NCI-H774 (cell line): ENCODE results near the gene TANGO2.

Experiments used
- DNase-seq: peaks from one replicate; lab custom pipeline; 2025; lab: John Stamatoyannopoulos, UW

TANGO2 gene

DNA sequence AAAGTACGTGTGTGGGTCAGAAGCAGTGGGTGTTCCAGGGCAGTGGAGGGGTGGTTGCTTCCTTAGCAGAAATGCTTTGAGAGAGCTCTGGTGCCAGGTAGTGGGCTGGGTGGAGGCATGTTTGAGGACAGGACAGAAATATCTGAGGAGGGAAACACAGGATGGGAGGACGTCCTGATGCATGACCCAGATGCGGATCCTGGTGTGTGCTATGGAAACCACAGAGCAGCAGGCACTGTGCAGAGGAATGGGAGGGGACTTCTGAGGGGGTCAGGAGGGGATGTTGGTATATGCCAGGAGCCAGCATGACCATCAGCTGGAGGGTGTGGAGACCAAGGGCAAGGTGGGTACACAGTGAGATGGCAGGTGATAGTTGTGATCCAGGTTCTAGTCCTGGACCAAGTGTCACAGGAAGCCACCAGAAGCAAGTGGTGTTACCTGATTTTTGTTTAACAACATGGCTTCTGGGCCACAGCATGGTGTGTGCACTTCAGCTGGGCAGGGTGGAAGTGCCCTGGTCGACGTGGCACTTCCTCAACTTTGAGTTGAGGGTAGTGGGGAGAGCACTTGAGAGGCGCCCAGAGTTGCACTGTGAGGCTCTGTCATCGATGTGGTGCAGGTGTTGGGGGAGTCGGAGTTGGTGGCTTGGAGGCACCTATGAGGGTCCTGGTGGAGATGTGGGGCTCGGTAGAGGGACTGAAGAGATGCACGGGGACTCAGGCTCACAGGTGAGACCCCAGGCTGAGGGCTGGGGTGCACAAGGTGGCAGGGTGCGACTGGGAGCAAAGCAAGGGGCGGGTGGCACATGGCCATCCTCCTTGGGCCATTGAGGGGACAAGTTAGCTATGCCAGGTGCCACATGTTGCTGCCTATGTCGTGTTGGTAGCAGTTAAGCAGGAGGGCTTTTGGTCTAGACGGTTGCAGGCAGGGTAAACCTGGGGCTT lies 66.7 kb downstream of the TANGO2 start:
- DNase-seq: no peak

DNA sequence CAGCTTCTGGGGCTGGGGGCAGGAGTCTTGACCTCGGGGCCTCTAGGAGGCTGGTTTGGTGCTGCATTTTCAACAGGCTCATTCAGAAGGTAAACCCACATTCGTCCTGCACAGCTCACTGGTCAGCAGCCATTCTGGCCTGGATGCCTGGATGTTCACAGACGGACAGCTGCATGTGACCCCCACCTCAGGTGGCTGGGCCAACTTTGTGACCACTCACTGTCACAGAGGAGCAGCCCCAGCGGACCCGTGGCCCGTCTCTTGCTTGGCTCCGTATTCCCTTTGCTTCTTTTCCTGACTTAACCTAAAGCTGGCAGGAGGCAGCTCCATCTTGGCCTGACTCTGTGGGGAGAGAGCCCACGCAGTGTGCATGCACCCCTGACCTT lies 67.3 kb downstream of the TANGO2 start:
- DNase-seq: no peak

DNA sequence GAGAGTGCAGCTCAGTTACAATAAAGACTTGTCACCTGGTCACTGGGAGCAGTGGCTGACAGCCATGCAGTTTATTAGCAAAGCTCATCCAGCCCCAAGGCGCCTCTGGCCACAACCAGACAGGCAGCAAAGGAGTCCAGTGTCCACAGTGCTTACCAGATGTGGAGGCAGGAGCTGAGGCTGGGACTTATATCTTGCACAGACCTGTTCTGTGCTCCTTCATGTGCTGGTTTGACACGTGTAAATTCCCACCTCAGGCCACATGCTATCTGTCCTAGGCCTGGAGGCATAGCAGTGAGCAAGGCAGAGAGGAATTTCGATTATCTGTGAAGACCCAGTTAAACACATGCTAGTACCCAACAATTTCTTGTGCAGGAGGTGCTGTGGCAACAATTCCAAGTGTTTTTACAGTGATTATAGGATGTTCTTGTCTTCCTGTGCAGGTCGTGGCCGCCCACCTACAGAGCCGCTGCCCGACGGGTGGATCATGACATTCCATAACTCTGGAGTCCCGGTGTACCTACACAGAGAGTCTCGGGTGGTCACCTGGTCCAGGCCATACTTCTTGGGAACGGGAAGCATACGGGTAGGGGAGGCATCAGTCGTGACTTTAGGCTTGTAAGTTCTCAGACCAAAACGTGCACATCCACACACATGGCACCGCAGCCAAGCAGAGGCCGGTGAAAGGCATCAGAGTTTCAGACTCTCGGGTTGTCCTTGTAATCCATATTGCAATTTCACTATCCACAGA lies 68.5 kb downstream of the TANGO2 start:
- no peak for DNase-seq

DNA sequence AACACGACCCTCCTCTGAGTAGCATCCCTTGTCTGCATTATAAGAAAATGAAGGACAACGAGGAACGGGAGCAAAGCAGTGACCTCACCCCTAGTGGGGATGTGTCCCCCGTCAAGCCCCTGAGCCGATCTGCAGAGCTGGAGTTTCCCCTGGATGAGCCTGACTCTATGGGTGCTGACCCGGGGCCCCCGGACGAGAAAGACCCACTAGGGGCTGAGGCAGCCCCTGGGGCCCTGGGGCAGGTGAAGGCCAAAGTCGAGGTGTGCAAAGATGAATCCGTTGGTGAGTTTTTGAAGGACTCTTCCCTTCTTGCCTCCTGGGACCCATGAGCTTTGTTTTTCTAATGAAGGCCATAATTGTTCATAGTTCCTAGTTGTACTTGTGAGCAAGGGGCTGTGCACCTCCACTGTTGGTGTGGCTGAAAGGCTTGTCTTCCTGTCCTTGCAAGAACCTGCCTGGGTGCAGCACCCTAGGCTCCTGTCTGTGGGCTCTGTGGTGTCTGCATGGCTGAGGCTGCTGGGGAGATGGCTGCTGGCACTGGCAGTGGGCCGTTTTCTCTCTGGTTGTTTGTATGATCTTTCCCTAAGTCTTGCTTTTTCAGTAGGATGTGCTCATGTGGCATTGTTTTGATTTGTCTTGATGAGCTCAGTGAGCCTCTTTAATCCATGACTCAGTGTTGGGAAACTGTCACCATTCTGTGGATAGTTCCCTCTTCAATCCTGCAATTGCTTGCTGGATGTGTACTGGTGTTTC lies 69.2 kb downstream of the TANGO2 start:
- no peak for DNase-seq

DNA sequence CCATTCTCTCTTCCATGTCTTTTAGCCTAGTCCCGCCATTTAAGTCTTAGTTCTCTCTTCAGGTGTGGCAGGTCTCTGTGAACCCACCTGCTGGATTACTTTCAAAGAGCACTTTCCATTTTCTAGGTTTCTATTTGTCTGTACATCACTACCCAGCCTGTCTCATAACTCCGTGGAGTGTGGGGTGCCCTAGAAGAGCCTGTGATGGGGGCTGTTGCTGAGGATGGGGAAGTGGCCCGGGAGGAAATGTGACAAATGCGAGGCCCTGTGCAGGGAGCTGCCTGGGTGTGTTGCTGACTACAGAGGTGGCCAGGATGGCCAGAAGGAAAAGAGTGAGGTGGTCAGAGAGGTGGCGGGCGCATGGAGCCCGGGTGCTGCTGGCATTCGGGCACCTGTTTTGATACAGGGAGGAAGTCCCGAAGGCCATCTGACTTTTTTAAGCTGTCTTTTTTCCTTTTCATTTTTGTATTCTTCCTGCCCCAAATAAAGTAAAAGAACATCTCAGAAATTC lies 69.9 kb downstream of the TANGO2 start:
- no peak for DNase-seq

DNA sequence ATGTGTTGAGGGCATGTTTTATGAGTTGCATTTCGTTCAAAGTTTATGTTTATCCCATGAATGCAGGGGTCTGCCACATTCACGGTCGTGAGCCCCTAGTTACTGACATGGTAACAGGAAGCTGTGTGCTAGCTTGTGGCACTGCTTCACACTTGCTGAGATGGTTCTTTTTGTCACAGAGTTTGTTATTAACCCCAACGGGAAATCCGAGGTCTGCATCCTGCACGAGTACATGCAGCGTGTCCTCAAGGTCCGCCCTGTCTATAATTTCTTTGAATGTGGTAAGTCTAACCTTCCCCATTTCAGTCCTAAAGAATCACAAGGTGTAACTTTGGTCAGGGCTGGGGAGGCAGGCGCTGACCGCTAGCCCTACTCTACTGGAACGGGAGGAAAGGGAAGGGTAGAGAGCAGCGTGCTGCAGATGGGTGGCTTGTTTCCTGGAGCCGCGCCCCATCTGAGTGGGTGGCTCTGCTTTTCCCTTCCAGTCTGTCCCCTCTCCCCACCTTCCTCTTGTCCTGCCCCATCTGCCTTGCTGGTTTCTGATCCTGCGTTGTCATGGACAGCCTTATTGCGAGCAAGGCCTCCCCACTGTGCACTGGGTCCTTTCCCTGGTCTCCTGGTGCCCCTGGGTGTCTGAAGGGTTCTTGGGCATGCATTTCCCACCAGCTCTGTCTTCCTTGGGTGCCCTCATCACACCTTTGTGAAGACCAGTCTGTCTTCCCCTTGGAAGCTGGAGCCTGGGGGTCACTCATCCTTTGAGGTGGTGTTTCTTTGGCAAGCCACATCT lies 71.0 kb downstream of the TANGO2 start:
- no peak for DNase-seq

DNA sequence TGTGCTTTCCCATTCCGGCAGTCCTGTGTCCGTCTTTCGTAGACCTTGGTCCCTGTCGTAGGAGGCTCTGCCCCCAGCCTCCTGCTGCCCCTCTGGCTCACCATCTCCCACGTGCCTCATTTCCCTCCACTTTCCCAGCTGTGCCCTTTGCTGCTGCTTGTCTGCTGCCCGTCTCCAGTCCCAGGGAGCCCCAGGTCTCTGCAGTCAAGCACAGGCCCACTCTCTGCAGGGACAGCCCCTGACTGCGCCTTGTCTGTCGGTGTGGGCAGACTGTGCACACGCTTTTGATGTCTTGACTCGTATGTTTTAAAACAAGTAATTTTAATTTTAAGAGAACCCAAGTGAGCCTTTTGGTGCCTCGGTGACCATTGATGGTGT lies 71.6 kb downstream of the TANGO2 start:
- DNase-seq: no peak

DNA sequence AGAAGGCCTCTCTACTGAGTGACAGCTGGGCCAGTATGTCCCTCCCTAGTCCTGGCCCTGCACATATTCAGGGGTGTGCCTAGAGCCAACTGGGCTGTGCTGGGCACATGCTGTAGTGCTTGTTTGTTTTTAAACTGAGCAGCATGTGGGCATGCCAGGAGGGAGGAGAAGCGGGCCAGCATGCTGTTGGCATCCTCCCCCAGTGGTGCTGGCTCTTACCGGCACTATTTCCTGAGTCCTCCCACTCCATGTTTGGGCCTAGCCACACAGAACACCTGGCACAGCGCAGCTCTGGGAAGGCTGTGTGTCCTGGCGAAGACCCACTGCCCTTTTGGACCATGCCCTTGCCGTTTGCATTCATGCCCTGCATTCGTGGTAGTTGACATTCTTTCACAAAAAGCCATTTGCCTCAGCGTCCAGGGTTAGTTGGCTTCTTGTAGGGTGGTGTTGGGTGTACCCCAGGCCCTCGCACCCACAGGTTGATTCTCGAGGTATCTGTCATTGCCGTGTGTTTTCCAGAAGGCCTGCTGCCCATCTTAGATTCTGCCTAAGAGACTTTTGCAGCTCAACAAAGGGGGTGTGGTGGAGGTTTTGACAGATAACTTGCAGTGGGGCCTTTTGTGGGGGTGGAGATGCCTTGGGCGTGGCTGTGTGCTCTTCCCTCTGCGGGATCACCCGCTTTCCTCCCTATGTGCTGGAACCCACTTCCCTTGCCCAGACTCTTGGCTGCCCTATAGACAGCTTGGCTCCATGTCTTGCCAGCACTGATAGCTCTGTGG lies 72.7 kb downstream of the TANGO2 start:
- no peak for DNase-seq

DNA sequence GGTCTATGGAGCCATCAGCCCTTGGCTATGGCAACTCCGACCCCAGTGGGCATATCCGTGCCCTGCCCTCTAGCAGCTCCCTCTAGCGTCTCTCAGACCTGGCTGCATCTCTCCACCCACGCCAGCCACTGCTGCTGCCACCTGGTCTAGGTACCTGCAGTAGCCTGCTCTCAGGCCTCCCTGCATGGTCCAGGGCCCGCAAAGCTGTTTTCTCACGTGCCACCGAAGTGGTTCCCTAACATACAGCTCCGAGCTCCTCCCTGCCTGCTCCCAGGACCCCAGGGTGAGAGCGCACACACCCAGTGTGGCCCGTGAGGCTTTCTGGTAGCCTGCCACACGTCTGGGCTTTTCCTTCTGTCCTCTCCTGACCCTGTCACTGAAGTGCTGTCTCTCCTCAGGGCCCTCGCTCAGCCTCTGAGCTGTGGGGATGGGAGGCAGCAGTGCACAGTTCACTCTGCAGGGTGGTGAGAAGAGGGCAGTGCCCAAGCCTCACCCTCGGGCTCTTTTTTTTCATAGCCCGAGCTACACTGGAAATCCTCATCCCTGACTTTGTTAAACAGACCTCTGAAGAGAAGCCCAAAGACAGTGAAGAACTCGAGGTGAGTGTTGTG lies 73.4 kb downstream of the TANGO2 start:
- DNase-seq: no peak

DNA sequence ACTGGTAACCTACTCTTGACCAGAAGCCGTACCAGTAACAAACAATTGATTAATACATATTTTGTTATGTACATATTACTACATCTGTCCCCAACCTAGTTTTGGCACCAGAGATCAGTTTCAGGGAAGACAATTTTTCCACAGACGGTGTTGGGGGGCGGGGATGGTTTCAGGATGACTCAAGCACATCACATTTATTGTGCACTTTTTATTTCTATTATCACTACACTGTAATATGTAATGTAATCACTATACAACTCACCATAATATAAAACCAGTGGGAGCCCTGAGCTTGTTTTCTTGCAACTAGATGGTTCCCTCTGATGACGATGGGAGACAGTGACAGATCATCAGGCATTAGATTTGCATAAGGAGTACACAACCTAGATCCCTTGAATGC lies 74.6 kb downstream of the TANGO2 start:
- DNase-seq: no peak

DNA sequence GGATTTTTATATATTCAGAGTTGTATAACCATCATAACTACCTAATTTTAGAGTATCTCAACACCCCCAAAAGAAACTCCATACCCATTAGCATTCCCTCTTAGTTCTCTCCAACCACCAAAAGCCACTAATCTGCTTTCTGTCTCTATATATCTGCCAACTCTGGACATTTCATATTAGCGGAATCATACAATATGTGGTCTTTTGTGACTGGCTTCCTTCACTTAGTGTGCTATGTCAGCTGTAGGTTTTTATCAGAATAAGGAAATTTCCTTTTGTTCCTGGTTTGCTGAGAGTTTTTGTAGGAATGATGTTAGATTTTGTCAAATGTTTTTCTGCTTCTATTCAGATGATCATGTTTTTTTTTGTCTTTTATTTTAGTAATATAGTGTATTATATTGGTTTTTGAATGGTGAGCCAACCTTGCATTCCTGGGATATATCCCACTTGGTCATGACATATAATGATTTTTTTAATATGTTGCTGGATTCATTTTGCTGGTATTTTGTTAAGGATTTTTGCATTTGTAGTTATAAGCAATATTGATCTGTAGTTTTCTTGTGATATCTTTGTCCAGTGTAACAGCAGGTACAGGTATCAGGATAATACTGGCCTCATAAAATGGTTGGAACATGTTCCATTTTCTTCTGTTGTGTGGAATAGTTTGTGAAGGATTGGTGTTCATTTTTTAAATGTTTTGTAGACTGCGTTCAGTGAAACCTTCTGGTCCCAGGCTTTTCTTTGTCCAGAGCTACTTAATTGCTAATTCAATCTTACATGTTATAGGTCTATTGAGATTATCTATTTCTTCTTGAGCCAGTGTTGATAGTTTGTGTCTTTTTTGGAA lies 75.9 kb downstream of the TANGO2 start:
- no peak for DNase-seq

DNA sequence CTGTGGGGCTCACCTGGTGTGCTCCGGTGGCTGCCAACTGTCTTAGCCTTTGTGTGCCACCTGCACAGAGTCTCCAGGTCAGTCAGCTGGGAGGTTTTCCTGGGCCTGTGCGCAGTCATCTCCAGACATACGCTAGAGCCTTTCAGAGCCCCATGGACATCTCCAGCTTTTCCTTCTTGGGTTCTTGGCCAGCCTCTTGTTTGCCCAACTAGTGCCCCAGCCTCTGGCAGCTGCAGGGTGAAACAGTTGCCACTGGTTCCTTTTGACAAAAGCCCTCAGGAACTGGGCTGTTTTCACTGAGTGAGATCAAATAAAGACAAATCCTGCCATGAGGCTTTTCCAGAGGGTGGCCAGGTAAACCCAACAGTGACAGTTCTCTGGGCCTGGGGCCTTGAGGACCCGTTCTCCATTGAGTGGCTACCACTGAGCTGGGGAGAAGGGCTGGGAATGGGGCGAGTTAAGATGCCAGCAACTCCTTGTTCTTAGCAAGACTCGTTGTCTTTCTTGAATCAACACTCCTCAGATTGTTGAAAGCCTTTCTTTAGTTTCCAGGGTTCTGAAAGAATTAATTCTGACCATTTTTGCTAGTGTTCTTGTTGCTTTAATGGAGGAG lies 78.3 kb downstream of the TANGO2 start:
- DNase-seq: no peak

DNA sequence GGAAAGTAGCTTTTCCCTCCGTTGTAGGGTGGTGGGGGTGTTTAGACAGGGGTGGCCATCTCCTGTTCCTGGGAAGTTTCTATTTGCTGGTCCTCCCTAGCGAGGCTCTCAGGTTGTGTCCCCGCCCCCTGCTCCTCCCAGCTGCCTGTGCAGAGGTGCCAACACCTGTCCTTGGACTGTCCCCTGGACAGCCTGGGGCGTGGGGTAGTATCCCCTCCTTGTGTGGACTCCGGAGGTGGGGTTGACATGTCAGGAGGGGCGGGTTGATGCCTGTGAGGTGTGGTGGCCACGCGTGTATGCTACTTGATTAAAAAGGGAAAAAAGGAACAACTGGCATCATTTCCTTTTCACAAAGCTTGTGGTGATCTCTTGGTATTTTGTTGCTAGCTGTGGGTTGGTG lies 80.7 kb downstream of the TANGO2 start:
- no peak for DNase-seq

DNA sequence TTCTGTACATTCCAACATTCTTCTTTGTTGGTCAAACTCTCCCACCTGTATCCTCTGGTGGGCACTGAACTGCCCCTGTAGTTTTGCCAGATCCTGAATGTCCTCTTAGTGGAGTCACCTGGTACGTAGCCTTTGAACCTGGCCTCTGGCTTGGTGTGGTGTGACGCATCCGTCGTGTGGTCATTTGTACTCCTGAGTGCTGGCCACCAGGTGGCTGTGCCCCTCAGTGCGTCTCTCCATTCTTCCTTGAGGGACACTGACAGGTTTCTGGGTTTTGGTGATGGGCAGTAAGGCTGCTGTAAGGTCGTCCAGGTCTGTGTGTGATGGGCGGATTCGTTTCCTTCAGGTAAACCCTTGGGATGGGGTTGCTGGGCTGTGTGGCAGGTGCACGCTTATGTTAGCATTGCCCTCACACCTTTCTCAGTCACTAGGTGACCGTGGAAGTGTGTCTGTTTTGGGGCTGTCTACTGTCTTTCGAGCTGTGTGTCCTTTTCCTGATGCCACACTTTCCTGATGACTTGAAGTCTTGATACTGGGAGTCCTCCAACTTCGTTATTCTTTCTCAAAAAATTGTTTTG lies 81.4 kb downstream of the TANGO2 start:
- no peak for DNase-seq

DNA sequence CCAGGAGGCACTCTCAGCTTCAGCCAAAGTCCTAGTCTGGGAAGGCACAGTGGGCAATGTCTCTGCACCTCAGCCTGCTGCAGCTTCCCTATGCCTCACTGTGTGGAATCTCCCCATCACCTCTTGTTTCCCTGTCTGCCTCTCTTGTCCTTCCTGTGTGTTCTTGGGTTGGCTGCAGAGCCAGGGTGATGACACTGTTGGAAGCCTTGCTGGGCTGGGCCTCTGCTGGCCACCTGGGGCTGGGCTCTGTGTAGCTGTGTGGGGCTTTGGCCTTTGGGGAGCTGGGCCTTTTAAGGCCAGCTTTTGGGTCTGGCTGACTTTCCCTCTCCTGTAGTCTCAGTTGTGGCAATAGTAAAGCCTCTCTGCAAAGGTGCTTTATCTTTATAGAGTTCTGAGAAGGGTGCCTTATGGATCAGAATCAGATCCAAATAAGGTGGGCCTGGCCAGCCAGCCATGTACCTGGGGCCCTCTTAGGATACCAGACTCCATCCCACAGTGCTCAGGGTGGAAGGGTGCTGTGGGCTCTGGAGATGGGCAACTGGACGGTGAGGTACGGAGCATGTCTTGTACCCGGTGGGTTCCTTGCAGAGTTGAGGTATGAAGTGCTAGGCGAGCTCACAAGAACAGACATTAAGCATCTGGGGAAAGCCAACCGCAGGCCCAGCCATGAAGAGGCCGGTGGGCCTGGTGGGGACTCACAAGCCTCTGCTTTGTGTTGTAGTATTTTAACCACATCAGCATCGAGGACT lies 84.7 kb downstream of the TANGO2 start:
- DNase-seq: no peak

DNA sequence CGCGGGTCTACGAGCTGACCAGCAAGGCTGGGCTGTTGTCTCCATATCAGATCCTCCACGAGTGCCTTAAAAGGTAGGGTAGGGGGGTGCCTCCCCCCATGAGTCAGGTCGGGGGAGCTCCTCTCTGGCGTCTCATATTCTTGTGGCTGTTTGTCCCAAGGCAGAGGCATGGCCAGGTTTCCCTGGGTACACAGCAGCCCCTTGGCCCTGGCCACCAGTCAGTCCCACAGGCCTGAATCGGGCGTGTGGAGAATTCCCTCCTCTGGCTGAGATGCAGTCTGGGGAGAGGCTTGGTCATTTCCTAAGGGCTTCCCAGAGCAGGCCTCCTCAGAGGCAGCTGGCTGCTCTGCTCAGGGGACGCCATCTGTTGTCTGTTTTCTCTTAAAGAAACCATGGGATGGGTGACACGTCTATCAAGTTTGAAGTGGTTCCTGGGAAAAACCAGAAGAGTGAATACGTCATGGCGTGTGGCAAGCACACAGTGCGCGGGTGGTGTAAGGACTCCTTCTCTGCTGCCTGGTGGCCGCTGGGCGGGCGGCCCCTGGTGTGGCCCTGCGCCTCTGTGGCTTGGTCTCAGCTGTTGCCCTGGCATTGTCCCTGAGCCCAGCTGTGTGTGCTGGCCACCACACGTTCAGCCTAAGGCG lies 85.4 kb downstream of the TANGO2 start:
- no peak for DNase-seq

DNA sequence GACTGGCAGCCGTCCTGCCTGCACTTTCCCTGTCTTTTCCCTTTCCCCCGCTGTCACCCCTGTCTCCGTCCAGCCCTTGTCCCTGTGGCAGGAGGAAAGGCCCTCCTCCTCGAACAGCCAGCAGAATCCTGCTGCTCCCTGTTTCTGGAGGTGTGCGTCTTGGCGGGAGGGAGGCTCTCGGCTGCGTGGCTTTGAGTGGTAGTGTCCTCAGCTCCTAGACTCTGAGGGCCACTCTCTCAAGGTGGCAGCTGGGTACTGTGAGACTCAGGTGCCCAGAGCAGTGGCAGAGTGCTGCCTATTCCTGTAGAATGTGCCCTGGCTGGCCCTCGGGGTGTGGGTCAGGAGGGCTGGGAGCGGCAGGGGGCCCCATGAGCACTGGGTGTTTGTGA lies 85.9 kb downstream of the TANGO2 start:
- DNase-seq: no peak
